Lung (tissue), 12 donors: ENCODE measurements around the gene C4orf51. TPM values are rescaled to one million over a fixed set of nuclear protein-coding genes. Genes with fewer than 3 reads are reported as not detected.

Experiments
- ATAC-seq: fragments of 200-7000 bp; cut with Tn5 transposase; one replicate; pipeline ENCODE4 v1.9.1; 2020; ENCODE audit warnings: moderate number of reproducible peaks; ENCODE audit not compliant: insufficient read depth, low FRiP score
- DNase-seq, 3 donors: peaks; one replicate each; pipeline ENCODE4 v3.0.0-alpha.2; 2013 to 2017
- H3K27ac ChIP-seq, 2 donors: one replicate each; pipeline ENCODE4 v1.5.1; 2013; ENCODE audit warnings: mild to moderate bottlenecking in 2 of 2, moderate library complexity in 2 of 2, control low read depth in 1 of 2, inconsistent platforms in 1 of 2, low read depth in 1 of 2, low read length in 1 of 2
- H3K27me3 ChIP-seq, 3 donors: one replicate each; pipeline ENCODE4 v1.5.1; 2013; ENCODE audit warnings: low read length in 2 of 3; ENCODE audit not compliant: control insufficient read depth in 3 of 3, insufficient read depth in 3 of 3
- H3K36me3 ChIP-seq, 4 donors: one replicate each; pipeline ENCODE4 v1.5.1; 2013; ENCODE audit warnings: low read length in 4 of 4, mild to moderate bottlenecking in 1 of 4, moderate library complexity in 1 of 4; ENCODE audit not compliant: control insufficient read depth in 4 of 4, insufficient read depth in 4 of 4
- H3K4me1 ChIP-seq, 5 donors: one replicate each; pipeline ENCODE4 v1.5.1; 2013; ENCODE audit warnings: low read length in 5 of 5, mild to moderate bottlenecking in 2 of 5, moderate library complexity in 1 of 5; ENCODE audit not compliant: control insufficient read depth in 5 of 5, insufficient read depth in 5 of 5
- H3K4me3 ChIP-seq: one replicate; pipeline ENCODE4 v1.5.1; 2013; ENCODE audit warnings: mild to moderate bottlenecking, control low read depth, moderate library complexity
- H3K9ac ChIP-seq, 2 donors: one replicate each; pipeline ENCODE4 v1.5.1; 2013; ENCODE audit warnings: low read length in 2 of 2, control low read depth in 1 of 2; ENCODE audit not compliant: insufficient read depth in 1 of 2
- H3K9me3 ChIP-seq, 4 donors: one replicate each; pipeline ENCODE4 v1.5.1; 2013; ENCODE audit warnings: low read length in 3 of 4, mild to moderate bottlenecking in 1 of 4, moderate library complexity in 1 of 4; ENCODE audit not compliant: control insufficient read depth in 4 of 4, insufficient read depth in 3 of 4
- WGBS, 2 donors: extraction: QIAGEN DNeasy Blood & Tissue Kit; methylation state at CpG; one replicate each; pipeline ENCODE4 v1.1.7; 2013; 5-methylcytosine and 5-hydroxymethylcytosine counted together
- polyA plus RNA-seq, 2 donors: library from polyadenylated mRNA; stranded (reverse); fragments of 200-250 nt; gene quantifications; one replicate each; pipeline ENCODE4 v1.2.1, GENCODE V29; 2013
- total RNA-seq, 2 donors: library from RNA; depleted of rRNA in 1 of 2; stranded (reverse); fragments of >200 nt in 1 of 2; gene quantifications; one replicate each; pipeline ENCODE4 v1.2.1, GENCODE V29; 2014 to 2021
- TF ChIP-seq, protein P1 (sequence below): IDR thresholded peaks from 2 replicates; pipeline ENCODE4 v1.5.1; 2012; ENCODE audit warnings: mild to moderate bottlenecking; ENCODE audit errors: control extremely low read depth, extremely low read depth
- donor health status: control.
- donor health status: control.
- donor health status: Bipolar disorder and iron deficiency.
- donor health status: healthy.
- donor health status: DM: yes; HTN: yes; CAD: no.

Gene C4orf51
- total and polyA plus RNA-seq, 4 donors, result not detected

DNA sequence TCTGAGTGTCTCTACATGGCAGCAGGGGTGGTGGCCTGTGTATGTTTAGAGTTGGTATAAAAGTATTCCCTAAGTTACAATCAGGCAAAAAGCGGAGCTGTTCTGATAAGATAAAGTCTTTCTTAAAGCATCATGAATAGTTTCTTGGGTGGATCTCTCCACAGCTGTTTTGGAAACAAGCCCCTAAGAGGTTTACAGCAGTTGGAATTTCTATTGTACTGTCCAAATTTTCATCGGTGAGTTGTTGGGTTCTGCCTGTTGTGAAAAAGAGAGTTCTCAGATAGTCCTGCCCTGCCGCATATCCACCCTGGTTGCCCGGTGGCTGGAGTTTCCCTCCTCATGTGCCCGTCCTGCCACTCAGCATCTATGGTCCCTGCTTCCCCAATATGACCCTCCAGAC, 50.1 kb downstream of the C4orf51 start:
- DNase-seq (no peak), ATAC-seq (no peak)
- Histone ChIP-seq H3K36me3 (no peaks in the 10 kb centered on the region), H3K27ac (no peak overlapping the region), H3K4me1 (peaks cover 8 to 20% (median 11%) of the 10 kb centered on the region in 5 donors), H3K9ac (no peak overlapping the region), H3K9me3 (no peaks in the 10 kb centered on the region), H3K4me3 (no peak overlapping the region), H3K27me3 (no peaks in the 10 kb centered on the region)
- TF ChIP-seq, protein P1, sequence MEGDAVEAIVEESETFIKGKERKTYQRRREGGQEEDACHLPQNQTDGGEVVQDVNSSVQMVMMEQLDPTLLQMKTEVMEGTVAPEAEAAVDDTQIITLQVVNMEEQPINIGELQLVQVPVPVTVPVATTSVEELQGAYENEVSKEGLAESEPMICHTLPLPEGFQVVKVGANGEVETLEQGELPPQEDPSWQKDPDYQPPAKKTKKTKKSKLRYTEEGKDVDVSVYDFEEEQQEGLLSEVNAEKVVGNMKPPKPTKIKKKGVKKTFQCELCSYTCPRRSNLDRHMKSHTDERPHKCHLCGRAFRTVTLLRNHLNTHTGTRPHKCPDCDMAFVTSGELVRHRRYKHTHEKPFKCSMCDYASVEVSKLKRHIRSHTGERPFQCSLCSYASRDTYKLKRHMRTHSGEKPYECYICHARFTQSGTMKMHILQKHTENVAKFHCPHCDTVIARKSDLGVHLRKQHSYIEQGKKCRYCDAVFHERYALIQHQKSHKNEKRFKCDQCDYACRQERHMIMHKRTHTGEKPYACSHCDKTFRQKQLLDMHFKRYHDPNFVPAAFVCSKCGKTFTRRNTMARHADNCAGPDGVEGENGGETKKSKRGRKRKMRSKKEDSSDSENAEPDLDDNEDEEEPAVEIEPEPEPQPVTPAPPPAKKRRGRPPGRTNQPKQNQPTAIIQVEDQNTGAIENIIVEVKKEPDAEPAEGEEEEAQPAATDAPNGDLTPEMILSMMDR, result no peak
- 85 to 86% methylated on average over 5 of the region's 5 CpGs for WGBS, 2 donors

DNA sequence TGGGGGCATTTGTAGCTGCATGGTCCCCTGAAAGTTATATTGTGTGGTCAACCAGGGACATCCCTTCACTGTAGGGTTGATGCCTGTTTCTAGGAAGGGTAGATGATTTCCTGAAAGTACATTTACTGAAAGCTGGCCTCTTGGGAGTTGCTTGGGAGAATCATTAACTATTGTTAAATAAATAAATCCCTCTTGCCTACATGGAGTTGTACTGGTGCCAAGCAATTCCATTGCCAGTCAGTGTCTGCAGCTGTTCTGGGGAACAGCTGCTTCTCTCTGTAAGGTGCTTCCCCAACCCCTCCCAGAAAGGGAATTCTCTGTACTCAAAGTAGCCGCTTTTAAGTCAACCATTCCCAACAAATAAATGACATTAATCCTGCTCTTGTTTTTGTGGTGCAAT, 51.1 kb downstream of the C4orf51 start:
- peak; percentile 44 to 66 (median 60) for DNase-seq
- H3K9ac ChIP-seq, result no peak overlapping the region
- WGBS, 2 donors, result 42 to 54% methylated on average over 1 of the region's 1 CpG
- ATAC-seq, result no peak
- H3K9me3 ChIP-seq, result no peaks in the 10 kb centered on the region
- H3K36me3 ChIP-seq, result no peaks in the 10 kb centered on the region
- peak overlapping the region in 1 of 2 donors; percentile 33 for H3K27ac ChIP-seq
- H3K27me3 ChIP-seq, result no peaks in the 10 kb centered on the region
- no peak overlapping the region for H3K4me3 ChIP-seq
- H3K4me1 ChIP-seq, result peaks cover 12 to 24% (median 13%) of the 10 kb centered on the region in 5 donors
- TF ChIP-seq, protein P1, result no peak

DNA sequence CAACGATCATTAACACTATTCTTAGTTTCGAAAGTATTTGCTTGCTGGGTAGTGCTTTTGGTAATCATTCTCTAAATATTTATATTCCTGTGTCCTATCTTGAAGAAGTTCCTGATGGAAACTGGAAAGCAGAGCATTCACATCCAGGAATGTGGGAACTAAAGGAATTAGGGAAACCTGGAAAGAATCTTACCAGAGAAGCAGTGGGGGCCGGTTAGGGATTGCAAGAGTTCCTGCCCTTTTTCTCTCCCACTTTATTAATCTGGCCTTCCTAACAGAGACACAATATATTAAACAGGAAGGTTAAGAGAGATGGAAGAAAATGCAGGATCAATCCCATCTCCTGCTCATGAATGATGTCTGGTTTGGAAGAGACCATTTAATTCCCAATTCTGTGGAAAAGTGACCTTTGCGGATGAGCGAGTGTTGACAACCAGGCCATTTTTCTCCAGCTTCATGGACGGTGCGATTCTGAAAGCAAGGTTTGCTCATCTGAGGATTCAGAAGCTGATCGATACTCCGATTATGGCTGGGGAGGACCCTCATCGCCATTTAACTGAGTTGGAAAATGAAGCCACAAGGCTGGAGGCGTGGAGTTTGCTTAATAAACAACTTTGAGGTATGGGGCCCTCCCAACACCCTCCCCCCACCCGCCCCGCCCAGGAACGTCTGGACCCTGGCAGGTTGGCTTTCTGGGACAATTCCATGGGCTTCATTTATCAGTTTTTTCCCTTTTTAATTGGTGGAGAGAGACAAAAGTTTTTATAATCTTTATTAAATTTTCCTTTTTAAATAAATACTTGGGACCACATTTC, 52.3 kb downstream of the C4orf51 start:
- H3K9ac ChIP-seq, result no peak overlapping the region
- TF ChIP-seq, protein P1, result no peak
- no peaks in the 10 kb centered on the region for H3K27me3 ChIP-seq
- peak overlapping the region; percentile 47 for H3K4me3 ChIP-seq
- DNase-seq, result peak in 1 of 3 donors; percentile 30
- H3K9me3 ChIP-seq, result peaks cover 0 to under 1% (median 0%) of the 10 kb centered on the region in 4 donors
- no peak for ATAC-seq
- H3K36me3 ChIP-seq, result no peaks in the 10 kb centered on the region
- H3K4me1 ChIP-seq, result peaks cover 13 to 30% (median 22%) of the 10 kb centered on the region in 5 donors
- H3K27ac ChIP-seq, result peak overlapping the region; percentile 90 to 91
- 38 to 57% methylated on average over 14 of the region's 14 CpGs for WGBS, 2 donors
